T-helper 2 cell treated with Interferon-gamma antibody and Interleukin-4, amounts not matched to agents 5 μg/mL and 100 μg/mL, for 36 hours (primary cell): ENCODE results near the gene CBX8.

Experiments used
- DNase-seq: peaks from one replicate; pipeline ENCODE4 v3.0.0; 2021; ENCODE audit warnings: low spot score
- H3K27ac Mint-ChIP-seq: one replicate; pipeline ENCODE4 v1.8.0; 2021; ENCODE audit warnings: mild to moderate bottlenecking, mixed read lengths
- H3K27me3 Mint-ChIP-seq: one replicate; pipeline ENCODE4 v1.8.0; 2021; ENCODE audit warnings: low read depth, mixed read lengths
- H3K36me3 Mint-ChIP-seq: one replicate; pipeline ENCODE4 v1.8.0; 2021; ENCODE audit warnings: low read depth, mixed read lengths
- H3K4me1 Mint-ChIP-seq: one replicate; pipeline ENCODE4 v1.8.0; 2021; ENCODE audit warnings: low read depth, mixed read lengths
- H3K4me3 Mint-ChIP-seq: one replicate; pipeline ENCODE4 v1.8.0; 2022; ENCODE audit warnings: mild to moderate bottlenecking, moderate library complexity, mixed read lengths
- H3K9me3 Mint-ChIP-seq: one replicate; pipeline ENCODE4 v1.8.0; 2021; ENCODE audit warnings: mixed read lengths

The CBX8 gene

GRCh38 chr17:79796763-79797491 lies at the start of gene CBX8:
Gene CBX8, minus strand, starts transcription at chr17:79797077. Its CDS starts 79 bp downstream, at chr17:79796998.
- H3K27ac Mint-ChIP-seq, result peak within 1 kb of the TSS; percentile 89
- H3K36me3 Mint-ChIP-seq, result peaks cover 15% of the 10 kb centered on the region
- peaks cover 44% of the 10 kb centered on the region for H3K27me3 Mint-ChIP-seq
- peak; percentile 100 for DNase-seq
- H3K4me3 Mint-ChIP-seq, result peak within 1 kb of the TSS; percentile 89
- H3K9me3 Mint-ChIP-seq, result no peaks in the 10 kb centered on the region
- H3K4me1 Mint-ChIP-seq, result peaks cover 14% of the 10 kb centered on the region

GRCh38 chr17:79845601-79845949 lies 48.7 kb upstream of the CBX8 start:
- H3K27ac Mint-ChIP-seq, result no peak overlapping the region
- no peak for DNase-seq
- no peaks in the 10 kb centered on the region for H3K36me3 Mint-ChIP-seq
- no peaks in the 10 kb centered on the region for H3K9me3 Mint-ChIP-seq
- peaks cover 13% of the 10 kb centered on the region for H3K4me1 Mint-ChIP-seq
- peaks cover 50% of the 10 kb centered on the region for H3K27me3 Mint-ChIP-seq
- no peak overlapping the region for H3K4me3 Mint-ChIP-seq

- Mint-ChIP-seq H3K36me3 (no peaks in the 10 kb centered on the region), H3K27me3 (peaks cover 49% of the 10 kb centered on the region), H3K4me1 (peaks cover 12% of the 10 kb centered on the region), H3K27ac (no peak overlapping the region), H3K9me3 (no peaks in the 10 kb centered on the region), H3K4me3 (no peak overlapping the region)
- peak; percentile 44 for DNase-seq
These were observed 48.2 kb upstream of the CBX8 start for GRCh38 chr17:79844869-79845600.

GRCh38 chr17:79843816-79844800 lies 47.2 kb upstream of the CBX8 start:
- peaks cover 52% of the 10 kb centered on the region for H3K27me3 Mint-ChIP-seq

GRCh38 chr17:79843474-79843815 lies 46.6 kb upstream of the CBX8 start:
- no peaks in the 10 kb centered on the region for H3K9me3 Mint-ChIP-seq
- peaks cover 51% of the 10 kb centered on the region for H3K27me3 Mint-ChIP-seq
- peaks cover 12% of the 10 kb centered on the region for H3K4me1 Mint-ChIP-seq
- DNase-seq, result no peak
- peak overlapping the region; percentile 76 for H3K4me3 Mint-ChIP-seq
- H3K27ac Mint-ChIP-seq, result no peak overlapping the region
- H3K36me3 Mint-ChIP-seq, result peaks cover under 1% of the 10 kb centered on the region

More at GRCh38 chr17:79843816-79844800, 47.2 kb upstream of the CBX8 start:
- Mint-ChIP-seq H3K36me3 (no peaks in the 10 kb centered on the region), H3K27ac (no peak overlapping the region), H3K9me3 (no peaks in the 10 kb centered on the region), H3K4me3 (peak overlapping the region; percentile 76), H3K4me1 (peaks cover 12% of the 10 kb centered on the region)
- no peak for DNase-seq

GRCh38 chr17:79842656-79843473 lies 46.0 kb upstream of the CBX8 start:
- no peak for DNase-seq
- no peak overlapping the region for H3K27ac Mint-ChIP-seq
- H3K4me3 Mint-ChIP-seq, result peak overlapping the region; percentile 59
- H3K4me1 Mint-ChIP-seq, result peaks cover 14% of the 10 kb centered on the region
- H3K27me3 Mint-ChIP-seq, result peaks cover 45% of the 10 kb centered on the region
- H3K9me3 Mint-ChIP-seq, result no peaks in the 10 kb centered on the region
- H3K36me3 Mint-ChIP-seq, result peaks cover 6% of the 10 kb centered on the region

- no peak for DNase-seq
- H3K36me3 Mint-ChIP-seq, result peaks cover 12% of the 10 kb centered on the region
- H3K4me1 Mint-ChIP-seq, result peaks cover 17% of the 10 kb centered on the region
- no peaks in the 10 kb centered on the region for H3K9me3 Mint-ChIP-seq
- H3K4me3 Mint-ChIP-seq, result peak overlapping the region; percentile 66
- H3K27me3 Mint-ChIP-seq, result peaks cover 41% of the 10 kb centered on the region
- peak overlapping the region; percentile 68 for H3K27ac Mint-ChIP-seq
These were observed 45.3 kb upstream of the CBX8 start for GRCh38 chr17:79842136-79842655.

GRCh38 chr17:79841369-79842135 lies 44.7 kb upstream of the CBX8 start:
- no peaks in the 10 kb centered on the region for H3K9me3 Mint-ChIP-seq
- H3K27ac Mint-ChIP-seq, result peak overlapping the region; percentile 68
- H3K4me3 Mint-ChIP-seq, result peak overlapping the region; percentile 66
- peaks cover 20% of the 10 kb centered on the region for H3K4me1 Mint-ChIP-seq
- no peak for DNase-seq
- peaks cover 41% of the 10 kb centered on the region for H3K27me3 Mint-ChIP-seq
- peaks cover 14% of the 10 kb centered on the region for H3K36me3 Mint-ChIP-seq

- Mint-ChIP-seq H3K4me1 (peaks cover 18% of the 10 kb centered on the region), H3K27me3 (peaks cover 36% of the 10 kb centered on the region), H3K36me3 (peaks cover 14% of the 10 kb centered on the region), H3K27ac (no peak overlapping the region), H3K4me3 (no peak overlapping the region), H3K9me3 (no peaks in the 10 kb centered on the region)
- DNase-seq, result no peak
These were observed 44.1 kb upstream of the CBX8 start for GRCh38 chr17:79840989-79841286.

- DNase-seq, result no peak
- peak overlapping the region; percentile 45 for H3K27ac Mint-ChIP-seq
- peaks cover 18% of the 10 kb centered on the region for H3K4me1 Mint-ChIP-seq
- peaks cover 17% of the 10 kb centered on the region for H3K36me3 Mint-ChIP-seq
- peak overlapping the region; percentile 54 for H3K4me3 Mint-ChIP-seq
- no peaks in the 10 kb centered on the region for H3K9me3 Mint-ChIP-seq
- H3K27me3 Mint-ChIP-seq, result peaks cover 32% of the 10 kb centered on the region
These were observed 43.6 kb upstream of the CBX8 start for GRCh38 chr17:79840269-79840988.

GRCh38 chr17:79839356-79840268 lies 42.7 kb upstream of the CBX8 start, which contains the start of gene CBX4:
Gene CBX4, minus strand, starts transcription at chr17:79839440. Its CDS starts 189 bp downstream, at chr17:79839251.
- peaks cover 24% of the 10 kb centered on the region for H3K36me3 Mint-ChIP-seq
- H3K9me3 Mint-ChIP-seq, result no peaks in the 10 kb centered on the region
- peak within 1 kb of the TSS; percentile 91 for H3K4me3 Mint-ChIP-seq
- H3K27me3 Mint-ChIP-seq, result peaks cover 27% of the 10 kb centered on the region
- DNase-seq, result peak; percentile 86
- peaks cover 18% of the 10 kb centered on the region for H3K4me1 Mint-ChIP-seq
- H3K27ac Mint-ChIP-seq, result peak within 1 kb of the TSS; percentile 91
